K562 (cell line): Measurements from ENCODE around the gene TFCP2L1. TPM values are rescaled to one million over a fixed set of nuclear protein-coding genes. Genes with fewer than 3 reads are reported as not detected.

Experiments
- ATAC-seq: fragments of 200-7000 bp; cut with Tn5 transposase; 3 replicates; pipeline ENCODE4 v1.9.1; 2020; ENCODE audit warnings: moderate library complexity
- BruUV-seq: library from RNA; stranded (reverse); fragments of 400-500 nt; replicated peaks from 2 replicates; lab custom pipeline; 2021; lab: Mats Ljungman, UMichigan
- CTCF ChIA-PET: fragments of 300-600 bp; formaldehyde crosslinking; extraction: SDS; loops from one replicate; lab custom pipeline; 2021; ENCODE audit warnings: low intra/inter-chr PET ratio; lab: Yijun Ruan, JAX
- POLR2A ChIA-PET: fragments of 300-600, 350-650 bp; sonication (Branson Sonifier 250); formaldehyde crosslinking; extraction: SDS; loops from one replicate; lab custom pipeline; 2021; ENCODE audit warnings: antibody characterized with exemption, inconsistent platforms; lab: Yijun Ruan, JAX
- DNase-seq, 4 experiments: peaks; one replicate each; pipeline versions ENCODE4 v3.0.0 to v3.0.0-alpha.2; 2011 to 2018; ENCODE audit warnings: low spot score in 3 of 4, mixed read lengths in 3 of 4; ENCODE audit errors: extremely low read depth in 1 of 4
- FAIRE-seq: peaks from 2 replicates; lab custom pipeline; 2011; peaks lifted over from hg19 to GRCh38; lab: Jason Lieb, UNC
- H2AFZ ChIP-seq: 2 replicates; pipeline ENCODE4 v1.6.0; 2011; ENCODE audit warnings: low read depth, low read length, control low read depth, inconsistent platforms
- H3K27ac ChIP-seq: fragments of 200-600 bp; 3 replicates; pipeline ENCODE4 v1.8.0; 2011; ENCODE audit warnings: low read depth, mild to moderate bottlenecking, control low read depth, inconsistent platforms, low read length, moderate library complexity, mixed read lengths; ENCODE audit errors: extremely low read depth
- H3K27me3 ChIP-seq, 2 experiments: fragments of 300-600 bp in 1 of 2; 2 replicates in 1 of 2; 3 replicates in 1 of 2; pipeline versions ENCODE4 v1.6.0 to v1.8.0; 2011; ENCODE audit warnings: inconsistent platforms in 2 of 2, low read length in 2 of 2, mild to moderate bottlenecking in 1 of 2, mixed read lengths in 1 of 2, moderate library complexity in 1 of 2; ENCODE audit not compliant: control insufficient read depth in 2 of 2, insufficient read depth in 2 of 2
- H3K36me3 ChIP-seq: fragments of 300-600 bp; 3 replicates; pipeline ENCODE4 v1.8.0; 2011; ENCODE audit warnings: mild to moderate bottlenecking, low read length, inconsistent platforms; ENCODE audit not compliant: control insufficient read depth, insufficient read depth
- H3K4me1 ChIP-seq, 2 experiments: fragments of 200-600 bp in 1 of 2; replicated peaks in 1 of 2; 2 replicates in 1 of 2; 3 replicates in 1 of 2; pipeline versions ENCODE4 v1.5.1 to v1.8.0; 2011; ENCODE audit warnings: inconsistent platforms in 2 of 2, low read length in 2 of 2, mild to moderate bottlenecking in 1 of 2, mixed read lengths in 1 of 2, moderate library complexity in 1 of 2; ENCODE audit not compliant: control insufficient read depth in 2 of 2, insufficient read depth in 2 of 2
- H3K4me2 ChIP-seq: 2 replicates; pipeline ENCODE4 v1.6.1; 2011; ENCODE audit warnings: low read length, control low read depth, inconsistent platforms, mixed read lengths; ENCODE audit not compliant: insufficient read depth
- H3K4me3 ChIP-seq: fragments of 200-600 bp; sonication (generic), shearing (Covaris generic); 2 replicates; pipeline ENCODE4 v1.5.1; 2016; ENCODE audit warnings: control low read depth, inconsistent platforms
- H3K79me2 ChIP-seq: fragments of 200-600 bp; 3 replicates; pipeline ENCODE4 v1.8.0; 2011; ENCODE audit warnings: low read length, inconsistent platforms; ENCODE audit not compliant: control insufficient read depth, insufficient read depth
- H3K9ac ChIP-seq, 2 experiments: 2 replicates each; pipeline versions ENCODE4 v1.6.0 to v1.6.1; 2011; ENCODE audit warnings: low read depth in 2 of 2, low read length in 2 of 2, control low read depth in 1 of 2, inconsistent platforms in 1 of 2, mild to moderate bottlenecking in 1 of 2, mixed read lengths in 1 of 2; ENCODE audit not compliant: insufficient read depth in 1 of 2
- H3K9me1 ChIP-seq: one replicate; pipeline ENCODE4 v1.6.0; 2011; ENCODE audit warnings: inconsistent platforms, mild to moderate bottlenecking, low read length, moderate library complexity; ENCODE audit not compliant: control insufficient read depth, insufficient read depth
- H3K9me3 ChIP-seq: replicated peaks from 2 replicates; pipeline ENCODE4 v1.5.1; 2011; ENCODE audit warnings: low read depth, low read length, inconsistent platforms; ENCODE audit not compliant: control insufficient read depth, insufficient read depth
- H4K20me1 ChIP-seq: replicated peaks from 2 replicates; pipeline ENCODE4 v1.6.1; 2011; ENCODE audit warnings: low read length, inconsistent platforms, mixed read lengths; ENCODE audit not compliant: control insufficient read depth, insufficient read depth
- ATF1 ChIP-seq, 2 experiments: fragments of 450-650 bp in 1 of 2; IDR thresholded peaks; 2 replicates each; pipeline ENCODE4 v1.6.1; 2016; ENCODE audit warnings: missing compliant biosample characterization in 1 of 2, missing genetic modification characterization in 1 of 2
- CREM ChIP-seq: IDR thresholded peaks from 2 replicates; pipeline ENCODE4 v1.6.1; 2014; ENCODE audit warnings: antibody characterized with exemption, low read depth
- ESRRA ChIP-seq: fragments of 450-650 bp; IDR thresholded peaks from 2 replicates; pipeline ENCODE4 v1.6.1; 2014; ENCODE audit warnings: low read depth, mild to moderate bottlenecking, moderate library complexity, borderline replicate concordance
- GATAD2A ChIP-seq: fragments of 450-650 bp; IDR thresholded peaks from 2 replicates; pipeline ENCODE4 v1.6.1; 2017
- GTF2F1 ChIP-seq: IDR thresholded peaks from 2 replicates; pipeline ENCODE4 v1.6.1; 2011; ENCODE audit warnings: low read depth, low read length, improper control_type of control experiment
- HOXB6 ChIP-seq: fragments of 250-450 bp; sonication (Bioruptor Pico); IDR thresholded peaks from 2 replicates; pipeline ENCODE4 v1.5.1; 2022; ENCODE audit warnings: mild to moderate bottlenecking, borderline replicate concordance
- JUN ChIP-seq, 2 experiments: sonication (generic) in 1 of 2; formaldehyde crosslinking in 1 of 2; IDR thresholded peaks; 2 replicates each; pipeline versions ENCODE4 v1.6.1 to v1.8.0; 2012 to 2022; ENCODE audit warnings: borderline replicate concordance in 2 of 2, mild to moderate bottlenecking in 2 of 2, improper control_type of control experiment in 1 of 2, low read depth in 1 of 2, low read length in 1 of 2, missing genetic modification reagents in 1 of 2
- KLF10 ChIP-seq: fragments of 250-450 bp; sonication (Bioruptor Pico); IDR thresholded peaks from 2 replicates; pipeline ENCODE4 v1.6.1; 2021; ENCODE audit warnings: matching md5 sums
- PHF20 ChIP-seq: fragments of 450-650 bp; IDR thresholded peaks from 2 replicates; pipeline ENCODE4 v1.6.1; 2018; ENCODE audit not compliant: partially characterized antibody
- ZNF134 ChIP-seq: fragments of 250-450 bp; sonication (Bioruptor Pico); conservative IDR thresholded peaks from 2 replicates; pipeline ENCODE4 v1.4.0; 2020
- ZNF282 ChIP-seq: sonication (generic); formaldehyde crosslinking; IDR thresholded peaks from 2 replicates; pipeline ENCODE4 v1.8.1; 2023; ENCODE audit warnings: missing genetic modification reagents
- ZNF3 ChIP-seq: fragments of 250-450 bp; sonication (Bioruptor Pico); IDR thresholded peaks from 2 replicates; pipeline ENCODE4 v1.5.0; 2021; ENCODE audit warnings: mild to moderate bottlenecking, moderate library complexity
- ZNF354B ChIP-seq: fragments of 250-450 bp; sonication (Bioruptor Pico); IDR thresholded peaks from 2 replicates; pipeline ENCODE4 v1.4.0; 2020
- ZNF717 ChIP-seq: fragments of 250-450 bp; sonication (Bioruptor Pico); IDR thresholded peaks from 2 replicates; pipeline ENCODE4 v1.5.0; 2021
- WGBS: fragments of 100-300 bp; shearing (Covaris generic); methylation state at CpG from one replicate; pipeline ENCODE4 v1.1.6; 2016; ENCODE audit warnings: low coverage, mixed read lengths; ENCODE audit not compliant: insufficient coverage; ENCODE audit errors: missing lambda C conversion rate; 5-methylcytosine and 5-hydroxymethylcytosine counted together
- in situ Hi-C: fragments of 300-500 bp; cut with MboI; formaldehyde crosslinking; loops from 4 replicates; pipeline ENCODE4 v1.15.0; 2018; ENCODE audit warnings: inconsistent platforms, mixed read lengths
- intact Hi-C: fragments of 100-400 bp; cut with micrococcal nuclease; formaldehyde crosslinking; loops from 2 replicates; pipeline ENCODE4 v1.14.2; 2022
- polyA plus RNA-seq, 8 experiments: library from polyadenylated mRNA; depleted of rRNA in 4 of 8; stranded (reverse) in 5 of 8; unstranded in 3 of 8; fragments of >200 nt; fragmentation: Nextera tagmentation in 2 of 8; fragmentation: Illumina TruSeq in 1 of 8; extraction: Ambion mirVana in 2 of 8; extraction: Trizol in 1 of 8; gene quantifications; 2 replicates each; pipeline versions ENCODE4 v1.2.1 to v1.2.3, GENCODE V29; 2011 to 2014; ENCODE audit warnings: inconsistent platforms in 1 of 8, missing spikeins in 1 of 8
- total RNA-seq, 7 experiments: library from RNA; depleted of rRNA in 6 of 7; stranded (reverse); fragments of >200 nt in 6 of 7; fragmentation: Illumina TruSeq in 2 of 7; extraction: Trizol in 2 of 7; gene quantifications; 2 replicates each; pipeline versions ENCODE4 v1.2.1 to v1.2.3, GENCODE V29; 2011 to 2021; ENCODE audit warnings: low replicate concordance in 1 of 7
- TF ChIP-seq, protein P1 (sequence below): fragments of 450-650 bp; IDR thresholded peaks from 2 replicates; pipeline ENCODE4 v1.6.1; 2014; ENCODE audit warnings: low read depth, mild to moderate bottlenecking, moderate library complexity, borderline replicate concordance
- TF ChIP-seq, protein P2 (sequence below): fragments of 250-450 bp; sonication (Bioruptor Pico); IDR thresholded peaks from 2 replicates; pipeline ENCODE4 v1.8.0; 2022; ENCODE audit warnings: moderate library complexity, mild to moderate bottlenecking, inconsistent platforms
- TF ChIP-seq, protein P3 (sequence below): fragments of 450-650 bp; IDR thresholded peaks from 2 replicates; pipeline ENCODE4 v1.6.1; 2016; ENCODE audit warnings: borderline replicate concordance
- TF ChIP-seq, protein P4 (sequence below), 3 experiments: IDR thresholded peaks in 2 of 3; conservative IDR thresholded peaks in 1 of 3; 2 replicates each; pipeline ENCODE4 v1.5.1; 2011 to 2012; ENCODE audit warnings: low read length in 3 of 3, mild to moderate bottlenecking in 3 of 3, control low read depth in 2 of 3, improper control_type of control experiment in 1 of 3, inconsistent platforms in 1 of 3, low read depth in 1 of 3, mixed read lengths in 1 of 3, moderate library complexity in 1 of 3; ENCODE audit not compliant: insufficient read depth in 2 of 3

The TFCP2L1 gene
- total and polyA plus RNA-seq, 9 of the 15 experiments (the other 6 are each of a cell fraction or from before 2014, with no cell fraction given) = 0.08 to 1.00 (median 0.42) TPM

DNA sequence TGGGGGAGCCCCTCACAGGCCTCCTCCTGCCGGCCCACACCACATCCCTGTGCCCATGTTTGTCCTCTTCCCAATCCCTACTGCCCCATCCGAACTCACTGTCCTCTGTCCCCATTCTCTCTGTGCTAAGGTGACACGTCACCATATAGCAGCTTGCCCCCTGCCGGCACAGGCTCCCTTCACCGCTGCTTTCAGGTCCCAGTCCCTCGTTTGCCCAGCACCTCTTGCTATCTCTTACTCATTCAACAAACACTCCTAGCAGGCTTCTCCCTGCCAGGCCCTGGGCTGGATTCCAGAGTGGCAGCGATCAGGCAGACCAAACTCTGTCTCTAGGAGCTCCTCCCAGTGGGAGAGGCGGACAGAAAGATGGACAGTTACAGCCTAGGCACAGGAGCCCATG is 74.3 kb downstream of the TFCP2L1 start:
- FAIRE-seq (no peak), DNase-seq (peak in 2 of 4 experiments; percentile 11 to 15), ATAC-seq (peak; percentile 72)
- no peaks in the 10 kb centered on the region for H3K9me1 ChIP-seq
- no peak overlapping the region for H3K27ac ChIP-seq
- no peak overlapping the region for H3K4me3 ChIP-seq
- TF ChIP-seq, protein P1, sequence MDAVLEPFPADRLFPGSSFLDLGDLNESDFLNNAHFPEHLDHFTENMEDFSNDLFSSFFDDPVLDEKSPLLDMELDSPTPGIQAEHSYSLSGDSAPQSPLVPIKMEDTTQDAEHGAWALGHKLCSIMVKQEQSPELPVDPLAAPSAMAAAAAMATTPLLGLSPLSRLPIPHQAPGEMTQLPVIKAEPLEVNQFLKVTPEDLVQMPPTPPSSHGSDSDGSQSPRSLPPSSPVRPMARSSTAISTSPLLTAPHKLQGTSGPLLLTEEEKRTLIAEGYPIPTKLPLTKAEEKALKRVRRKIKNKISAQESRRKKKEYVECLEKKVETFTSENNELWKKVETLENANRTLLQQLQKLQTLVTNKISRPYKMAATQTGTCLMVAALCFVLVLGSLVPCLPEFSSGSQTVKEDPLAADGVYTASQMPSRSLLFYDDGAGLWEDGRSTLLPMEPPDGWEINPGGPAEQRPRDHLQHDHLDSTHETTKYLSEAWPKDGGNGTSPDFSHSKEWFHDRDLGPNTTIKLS = peak; percentile 33; the same call in 1 of the 2 replicates
- TF ChIP-seq ZNF282 = no peak
- TF ChIP-seq, protein P2, sequence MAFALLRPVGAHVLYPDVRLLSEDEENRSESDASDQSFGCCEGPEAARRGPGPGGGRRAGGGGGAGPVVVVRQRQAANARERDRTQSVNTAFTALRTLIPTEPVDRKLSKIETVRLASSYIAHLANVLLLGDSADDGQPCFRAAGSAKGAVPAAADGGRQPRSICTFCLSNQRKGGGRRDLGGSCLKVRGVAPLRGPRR (CRISPR knock-in tag) = no peak
- no peak for TF ChIP-seq ZNF717 (CRISPR knock-in tag)
- TF ChIP-seq ZNF354B (CRISPR knock-in tag) = no peak
- no peak for TF ChIP-seq KLF10 (CRISPR knock-in tag)
- no peak for TF ChIP-seq PHF20
- TF ChIP-seq CREM = peak; percentile 83
- TF ChIP-seq, protein P3, sequence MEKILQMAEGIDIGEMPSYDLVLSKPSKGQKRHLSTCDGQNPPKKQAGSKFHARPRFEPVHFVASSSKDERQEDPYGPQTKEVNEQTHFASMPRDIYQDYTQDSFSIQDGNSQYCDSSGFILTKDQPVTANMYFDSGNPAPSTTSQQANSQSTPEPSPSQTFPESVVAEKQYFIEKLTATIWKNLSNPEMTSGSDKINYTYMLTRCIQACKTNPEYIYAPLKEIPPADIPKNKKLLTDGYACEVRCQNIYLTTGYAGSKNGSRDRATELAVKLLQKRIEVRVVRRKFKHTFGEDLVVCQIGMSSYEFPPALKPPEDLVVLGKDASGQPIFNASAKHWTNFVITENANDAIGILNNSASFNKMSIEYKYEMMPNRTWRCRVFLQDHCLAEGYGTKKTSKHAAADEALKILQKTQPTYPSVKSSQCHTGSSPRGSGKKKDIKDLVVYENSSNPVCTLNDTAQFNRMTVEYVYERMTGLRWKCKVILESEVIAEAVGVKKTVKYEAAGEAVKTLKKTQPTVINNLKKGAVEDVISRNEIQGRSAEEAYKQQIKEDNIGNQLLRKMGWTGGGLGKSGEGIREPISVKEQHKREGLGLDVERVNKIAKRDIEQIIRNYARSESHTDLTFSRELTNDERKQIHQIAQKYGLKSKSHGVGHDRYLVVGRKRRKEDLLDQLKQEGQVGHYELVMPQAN = no peak
- TF ChIP-seq, protein P4, sequence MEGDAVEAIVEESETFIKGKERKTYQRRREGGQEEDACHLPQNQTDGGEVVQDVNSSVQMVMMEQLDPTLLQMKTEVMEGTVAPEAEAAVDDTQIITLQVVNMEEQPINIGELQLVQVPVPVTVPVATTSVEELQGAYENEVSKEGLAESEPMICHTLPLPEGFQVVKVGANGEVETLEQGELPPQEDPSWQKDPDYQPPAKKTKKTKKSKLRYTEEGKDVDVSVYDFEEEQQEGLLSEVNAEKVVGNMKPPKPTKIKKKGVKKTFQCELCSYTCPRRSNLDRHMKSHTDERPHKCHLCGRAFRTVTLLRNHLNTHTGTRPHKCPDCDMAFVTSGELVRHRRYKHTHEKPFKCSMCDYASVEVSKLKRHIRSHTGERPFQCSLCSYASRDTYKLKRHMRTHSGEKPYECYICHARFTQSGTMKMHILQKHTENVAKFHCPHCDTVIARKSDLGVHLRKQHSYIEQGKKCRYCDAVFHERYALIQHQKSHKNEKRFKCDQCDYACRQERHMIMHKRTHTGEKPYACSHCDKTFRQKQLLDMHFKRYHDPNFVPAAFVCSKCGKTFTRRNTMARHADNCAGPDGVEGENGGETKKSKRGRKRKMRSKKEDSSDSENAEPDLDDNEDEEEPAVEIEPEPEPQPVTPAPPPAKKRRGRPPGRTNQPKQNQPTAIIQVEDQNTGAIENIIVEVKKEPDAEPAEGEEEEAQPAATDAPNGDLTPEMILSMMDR (IDR thresholded peaks at IDR 0.05 in 2 of 3, conservative IDR thresholded peaks at IDR 0.05 in 1 of 3; ENCODE audit: insufficient read depth in 2 of 3, low read depth in 1 of 3, low read length in 3 of 3) = 0 out of 6 replicates have a peak, but pooled peaks of 2 of the 3 experiments have one; percentile 20 to 35
- peak; percentile 80 for TF ChIP-seq ZNF3 (CRISPR knock-in tag)
- no peak for TF ChIP-seq HOXB6 (CRISPR knock-in tag)
- TF ChIP-seq GATAD2A = no peak
- TF ChIP-seq ZNF134 = peak; percentile 59; the same call in 1 of the 2 replicates
- TF ChIP-seq JUN (IDR thresholded peaks at IDR 0.05; ENCODE audit: borderline replicate concordance, low read depth, low read length) = no peak
- no peak for TF ChIP-seq JUN (CRISPR knock-in tag; IDR thresholded peaks at IDR 0.05; ENCODE audit: borderline replicate concordance)
- no peak for TF ChIP-seq ATF1 (CRISPR knock-in tag; IDR thresholded peaks at IDR 0.05)
- TF ChIP-seq ATF1 (tag; IDR thresholded peaks at IDR 0.05) = peak; percentile 30; the same call in 1 of the 2 replicates
- no peak for TF ChIP-seq ESRRA
- TF ChIP-seq GTF2F1 = no peak
- H3K9ac ChIP-seq = peak overlapping the region in 1 of 2 experiments; percentile 35; a peak in 1 of 4 replicates
- in situ Hi-C loops (no loop called here), intact Hi-C loops (no loop called here)
- H3K4me1 ChIP-seq = no peaks in the 10 kb centered on the region; a peak in 1 of 5 replicates
- WGBS = 3% methylated on average over 7 of the region's 8 CpGs
- no peaks in the 10 kb centered on the region; the same call in 1 of the 2 replicates for H4K20me1 ChIP-seq
- H3K27me3 ChIP-seq = peaks cover 39 to 63% of the 10 kb centered on the region in 2 experiments
- H2AFZ ChIP-seq = no peak overlapping the region
- ChIA-PET CTCF (interaction anchor here (0.7 kb wide), 1 partner anchor 61 kb away, joined by 3 read pairs; no protein-coding TSS in a partner anchor), POLR2A (interaction anchor here (0.9 to 1.8 kb wide), 3 partner anchors 9 to 51 kb away, joined by 4 to 5 read pairs (median 5); no protein-coding TSS in a partner anchor)
- no peaks in the 10 kb centered on the region for H3K79me2 ChIP-seq
- no peak overlapping the region for H3K4me2 ChIP-seq
- no peaks in the 10 kb centered on the region for H3K36me3 ChIP-seq
- no TSS peak for BruUV-seq
- no peaks in the 10 kb centered on the region; the same call in 1 of the 2 replicates for H3K9me3 ChIP-seq
